ENCODE data around the gene INCENP.
A peak's percentile ranks its signal among the peaks of the same experiment; 100 is the strongest.

INCENP gene

GRCh38 chr11:62108971-62109404 is 14.8 kb upstream of the INCENP start:
- in situ Hi-C loops (cut with HindIII; ENCODE audit: low sequenced_read_pairs): loop anchor here (10.0 kb wide), 1 partner anchor 294 kb away; the partner anchor contains the start of gene FADS1
- DNase-seq (ENCODE audit: low read depth): peak; percentile 19
- H3K4me3 ChIP-seq (ENCODE audit: low read depth, low read length): no peak overlapping the region
- TF ChIP-seq CTCF (IDR thresholded peaks at IDR 0.05; ENCODE audit: low read depth, low read length, missing control alignments): no peak

GRCh38 chr11:62115085-62115694 is 8.6 kb upstream of the INCENP start:
- no peak for TF ChIP-seq CTCF (IDR thresholded peaks at IDR 0.05; ENCODE audit: low read depth, low read length, missing control alignments)
- in situ Hi-C loops (cut with HindIII; ENCODE audit: low sequenced_read_pairs): no loop called here
- no peak overlapping the region for H3K4me3 ChIP-seq (ENCODE audit: low read depth, low read length)
- no peak for DNase-seq (ENCODE audit: low read depth)

GRCh38 chr11:62116451-62116850 is 7.4 kb upstream of the INCENP start:
- no peak for DNase-seq (ENCODE audit: low read depth)
- in situ Hi-C loops (cut with HindIII; ENCODE audit: low sequenced_read_pairs): no loop called here
- H3K4me3 ChIP-seq (ENCODE audit: low read depth, low read length): no peak overlapping the region
- no peak for TF ChIP-seq CTCF (IDR thresholded peaks at IDR 0.05; ENCODE audit: low read depth, low read length, missing control alignments)

GRCh38 chr11:62119569-62119968 is 4.2 kb upstream of the INCENP start:
- no peak for DNase-seq (ENCODE audit: low read depth)
- no peak for TF ChIP-seq CTCF (IDR thresholded peaks at IDR 0.05; ENCODE audit: low read depth, low read length, missing control alignments)
- in situ Hi-C loops (cut with HindIII; ENCODE audit: low sequenced_read_pairs): no loop called here
- no peak overlapping the region for H3K4me3 ChIP-seq (ENCODE audit: low read depth, low read length)

- in situ Hi-C loops (cut with HindIII; ENCODE audit: low sequenced_read_pairs): no loop called here
- no peak overlapping the region for H3K4me3 ChIP-seq (ENCODE audit: low read depth, low read length)
- no peak for DNase-seq (ENCODE audit: low read depth)
- TF ChIP-seq CTCF (IDR thresholded peaks at IDR 0.05; ENCODE audit: low read depth, low read length, missing control alignments): no peak
Observed at GRCh38 chr11:62120001-62120400, 3.8 kb upstream of the INCENP start.

- in situ Hi-C loops (cut with HindIII; ENCODE audit: low sequenced_read_pairs): no loop called here
- no peak for DNase-seq (ENCODE audit: low read depth)
Observed at GRCh38 chr11:62120431-62120830, 3.4 kb upstream of the INCENP start.

More at GRCh38 chr11:62120431-62120830, 3.4 kb upstream of the INCENP start:
- no peak overlapping the region for H3K4me3 ChIP-seq (ENCODE audit: low read depth, low read length)
- TF ChIP-seq CTCF (IDR thresholded peaks at IDR 0.05; ENCODE audit: low read depth, low read length, missing control alignments): no peak
